CD4-positive, alpha-beta T cell treated with Interferon gamma for 1 hour (primary cell): ENCODE measurements around the gene SLC9A8.

Experiments used
- DNase-seq: peaks from one replicate; pipeline ENCODE4 v3.0.0-alpha.2; 2020

SLC9A8 gene

DNA sequence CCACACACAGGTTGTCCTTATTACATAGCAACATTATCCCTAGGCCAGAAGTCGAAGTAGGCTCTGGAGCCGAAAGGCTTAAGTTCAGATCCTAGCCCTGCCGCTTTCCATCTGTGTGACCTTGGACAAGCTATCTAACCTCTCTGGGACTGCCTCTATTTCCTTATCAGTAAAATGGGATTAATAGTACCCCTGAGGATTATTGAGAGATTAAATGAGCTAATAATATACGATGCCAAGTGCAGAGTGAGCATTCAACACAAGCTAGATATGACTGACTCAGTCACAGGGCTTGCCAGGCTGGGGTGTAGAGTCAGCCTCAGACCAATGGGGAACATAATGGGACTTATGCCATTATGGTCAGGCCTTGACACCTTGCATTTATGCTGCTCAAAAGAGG lies 111.6 kb downstream of the SLC9A8 start:
- no peak for DNase-seq

DNA sequence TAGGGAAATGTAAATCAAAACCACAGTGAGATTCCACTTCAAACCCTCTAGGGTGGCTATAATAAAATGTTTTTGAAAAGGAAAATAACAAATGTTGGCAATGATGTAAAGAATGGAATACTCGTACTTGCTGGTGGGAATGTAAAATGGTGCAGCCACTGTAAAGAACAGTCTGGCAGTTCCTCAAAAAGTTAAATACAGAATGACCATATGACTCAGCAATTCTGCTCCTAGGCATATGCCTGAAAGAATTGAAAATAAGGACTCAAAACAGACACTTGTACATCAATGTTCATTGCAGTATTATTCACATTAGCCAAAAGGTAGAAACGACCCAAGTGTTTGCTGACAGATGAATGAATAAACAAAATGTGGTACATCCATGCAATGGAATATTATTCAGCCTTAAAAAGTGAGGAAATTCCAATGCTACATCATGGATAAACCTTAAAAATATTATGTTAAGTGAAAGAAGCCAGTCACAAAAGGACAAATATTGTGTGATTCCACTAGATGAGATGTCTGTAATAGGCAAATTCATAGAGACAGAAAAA lies 113.3 kb downstream of the SLC9A8 start:
- no peak for DNase-seq

DNA sequence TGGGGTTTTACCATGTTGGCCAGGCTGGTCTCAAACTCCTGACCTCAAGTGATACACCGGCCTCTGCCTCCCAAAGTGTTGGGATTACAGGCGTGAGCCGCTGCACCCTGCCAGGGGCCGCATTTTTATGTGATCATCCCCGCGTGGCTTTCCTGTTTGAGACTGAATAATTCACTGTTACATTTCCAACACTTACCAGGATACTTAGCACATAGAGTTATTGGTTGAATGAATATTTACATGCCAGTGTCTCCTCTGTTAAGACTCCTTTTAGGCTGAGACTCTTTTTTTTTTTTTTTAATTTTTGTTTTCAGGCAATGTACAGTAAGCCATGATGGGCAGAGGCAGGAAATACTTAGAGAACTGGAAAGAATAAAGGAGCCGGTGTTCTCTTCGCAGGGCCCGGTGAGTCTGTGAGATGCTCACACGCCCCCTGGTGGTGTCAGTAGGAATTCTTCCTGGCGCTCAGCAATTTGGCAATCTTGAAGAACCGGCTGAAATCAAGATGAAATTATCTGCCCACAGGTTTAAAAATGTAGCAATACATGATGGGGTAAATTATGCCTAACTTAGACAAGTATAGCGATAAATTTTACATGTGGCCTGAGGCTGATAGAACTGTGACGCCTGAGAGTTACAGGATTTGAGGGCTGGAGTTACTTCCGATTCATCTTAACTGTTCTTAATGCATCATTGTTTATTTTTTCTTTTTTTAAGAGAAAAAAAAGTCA lies 115.9 kb downstream of the SLC9A8 start:
- peak; percentile 74 for DNase-seq

DNA sequence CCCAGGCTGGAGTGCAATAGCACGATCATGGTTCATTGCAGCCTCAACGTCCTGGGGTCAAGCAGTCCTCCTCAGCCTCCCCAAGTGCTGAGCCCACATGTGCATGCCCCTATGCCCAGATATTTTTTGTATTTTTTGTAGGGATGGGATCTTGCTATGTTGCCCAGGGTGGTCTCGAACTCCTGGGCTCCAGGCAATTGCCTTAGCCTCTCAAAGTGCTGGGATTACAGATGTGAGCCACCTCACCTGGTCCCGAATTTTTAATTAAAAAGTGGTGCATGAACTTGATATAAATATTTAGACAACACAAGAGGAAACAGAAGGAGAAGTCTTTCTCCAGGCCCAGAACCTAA lies 116.5 kb downstream of the SLC9A8 start:
- DNase-seq = no peak

DNA sequence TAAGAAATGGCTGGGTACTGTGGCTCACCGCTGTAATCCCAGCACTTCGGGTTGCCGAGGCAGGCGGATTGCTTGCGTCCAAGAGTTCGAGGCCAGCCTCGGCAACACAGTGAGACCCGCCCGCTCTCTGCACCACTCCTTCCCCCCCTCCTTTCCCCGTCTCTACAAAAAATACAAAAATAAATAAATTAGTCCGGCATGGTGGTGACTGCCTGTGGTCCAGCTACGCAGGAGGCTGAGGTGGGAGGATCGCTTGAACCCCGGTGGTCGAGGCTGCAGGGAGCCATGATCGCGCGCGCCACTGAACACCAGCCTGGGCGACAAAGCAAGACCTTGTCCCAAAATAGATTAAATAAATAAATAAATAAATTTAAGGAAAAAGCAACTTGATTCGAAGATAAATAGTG lies 123.1 kb downstream of the SLC9A8 start:
- DNase-seq = no peak

DNA sequence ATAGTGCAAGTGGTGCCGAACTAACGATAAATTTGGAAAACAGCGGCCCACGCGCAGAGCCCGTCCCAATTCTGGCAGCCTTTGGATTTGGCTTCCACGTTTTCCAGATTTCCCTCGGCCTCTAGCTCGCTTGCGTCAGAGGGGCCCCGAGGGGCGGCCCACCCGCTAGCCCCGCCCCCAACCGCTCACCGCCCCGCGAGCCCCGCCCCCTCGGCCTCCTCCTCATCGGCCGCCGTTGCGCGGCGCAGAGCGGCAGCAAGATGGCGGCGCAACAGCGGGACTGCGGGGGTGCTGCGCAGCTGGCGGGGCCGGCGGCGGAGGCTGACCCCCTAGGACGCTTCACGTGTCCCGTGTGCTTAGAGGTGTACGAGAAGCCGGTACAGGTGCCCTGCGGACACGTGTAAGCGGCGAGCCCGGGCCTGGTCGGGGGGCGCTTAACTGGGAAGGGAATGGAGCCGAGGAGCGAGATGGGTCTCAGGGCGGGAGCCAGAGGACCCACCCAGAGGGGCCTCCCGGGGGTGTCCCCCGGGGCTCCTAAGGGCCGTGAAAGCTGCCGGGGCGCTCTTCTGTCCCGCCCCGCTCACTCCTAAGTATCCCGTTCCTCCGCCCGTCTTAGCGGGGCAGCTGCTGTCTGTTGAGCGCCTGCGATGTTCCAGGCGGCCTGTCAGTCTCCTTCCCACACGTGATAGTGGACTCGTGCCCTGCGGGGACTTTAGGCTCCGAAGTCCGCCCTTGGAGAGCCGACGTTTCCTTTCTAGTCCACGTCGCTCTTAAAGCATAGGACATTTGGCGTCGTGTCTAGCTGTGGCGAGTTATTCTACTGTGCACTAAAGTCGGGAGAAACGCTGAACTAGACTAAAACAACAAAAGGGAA lies 123.8 kb downstream of the SLC9A8 start, which contains the start of gene RNF114:
RNF114 (plus strand) TSS at position 245 of the 874 bp plus-strand sequence; CDS start at position 261, 16 bp downstream.
- peak; percentile 90 for DNase-seq

DNA sequence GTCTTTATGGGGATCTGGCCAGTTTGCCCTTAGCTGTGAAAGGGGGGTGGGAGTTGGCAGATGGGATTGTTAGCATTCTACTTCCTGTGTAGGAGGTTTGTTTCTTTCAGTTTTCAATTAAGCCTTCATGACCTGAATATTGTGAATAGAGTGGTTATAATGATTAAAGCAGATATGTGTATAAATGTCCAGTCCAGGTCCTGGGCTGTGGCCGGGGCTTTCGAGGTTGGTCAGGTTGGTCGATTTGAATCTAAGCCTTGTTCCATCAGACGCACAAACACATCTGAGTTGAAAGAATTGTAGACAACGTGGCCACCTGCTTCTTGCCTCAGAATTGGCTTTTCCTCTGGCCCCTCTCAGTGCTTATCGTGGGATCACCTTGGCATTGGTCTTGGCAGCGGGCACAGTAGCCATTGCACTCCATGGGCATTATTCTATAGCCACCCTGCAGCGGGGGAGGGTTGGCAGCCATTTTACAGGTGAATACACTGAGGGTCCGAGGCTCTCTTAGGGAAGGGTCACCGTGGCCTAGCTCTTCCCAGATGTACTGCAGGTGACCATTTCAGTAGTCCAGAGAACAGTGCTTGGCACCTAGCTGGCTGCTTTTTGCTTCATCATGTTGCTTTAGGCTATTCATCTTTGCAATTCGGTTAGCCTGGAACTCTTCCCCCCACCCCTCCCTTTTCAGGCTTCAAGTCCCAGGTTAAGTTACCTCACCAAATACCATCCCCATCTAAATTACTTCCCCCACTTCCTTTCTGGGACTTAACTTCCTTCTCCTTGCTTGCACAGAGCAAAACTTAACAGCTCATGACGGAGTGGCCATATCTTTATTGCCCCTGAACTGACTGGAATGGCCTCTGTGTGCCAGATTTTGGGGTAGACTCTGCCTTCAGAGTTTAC lies 124.7 kb downstream of the SLC9A8 start:
- no peak for DNase-seq

DNA sequence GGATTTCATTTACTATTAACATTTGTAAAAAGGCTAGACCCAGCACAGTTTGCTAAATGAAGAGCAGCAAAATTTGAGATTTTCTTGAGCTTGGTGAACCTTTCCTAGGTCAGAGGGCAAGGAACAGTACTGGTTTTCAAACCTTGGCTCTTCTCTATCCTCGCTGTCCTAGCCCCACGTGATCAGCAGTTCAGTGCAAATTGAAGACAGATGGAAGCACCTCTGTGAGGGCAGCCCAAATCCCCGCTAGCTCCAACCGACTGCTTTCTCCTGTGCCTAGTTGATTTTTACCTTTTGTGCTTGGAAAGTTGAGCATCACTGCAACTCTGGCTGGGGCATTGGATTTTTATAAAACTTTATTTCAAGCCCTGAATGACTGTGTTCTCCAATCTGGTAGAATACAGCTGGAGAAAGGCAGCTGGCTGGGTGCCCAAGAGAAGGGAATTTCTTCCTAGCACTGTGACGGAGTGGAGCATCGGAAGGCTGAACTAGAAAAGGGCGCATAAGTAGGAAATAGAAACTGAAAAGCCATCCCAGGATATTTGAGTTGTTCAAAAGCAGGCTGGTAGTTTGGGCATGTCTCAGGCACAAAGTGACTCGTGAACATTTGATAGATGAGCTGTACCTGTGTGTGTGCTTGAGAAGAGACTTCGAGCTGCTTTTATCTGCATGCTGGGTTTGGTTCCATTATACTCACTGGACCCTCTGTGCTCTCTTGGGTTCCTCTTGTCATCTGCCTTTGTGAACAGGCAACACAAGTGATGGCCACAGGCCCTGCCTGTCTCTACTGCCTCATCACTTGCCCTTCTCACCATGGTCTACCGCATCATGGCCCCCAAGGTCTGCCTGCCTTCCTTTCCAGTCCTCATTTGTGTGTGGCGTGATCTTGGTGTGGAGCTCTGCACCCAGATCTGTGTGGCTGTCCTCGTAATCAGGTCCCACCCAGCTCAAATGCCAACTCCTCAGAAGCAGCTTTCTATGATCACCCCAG lies 125.8 kb downstream of the SLC9A8 start:
- DNase-seq = no peak

DNA sequence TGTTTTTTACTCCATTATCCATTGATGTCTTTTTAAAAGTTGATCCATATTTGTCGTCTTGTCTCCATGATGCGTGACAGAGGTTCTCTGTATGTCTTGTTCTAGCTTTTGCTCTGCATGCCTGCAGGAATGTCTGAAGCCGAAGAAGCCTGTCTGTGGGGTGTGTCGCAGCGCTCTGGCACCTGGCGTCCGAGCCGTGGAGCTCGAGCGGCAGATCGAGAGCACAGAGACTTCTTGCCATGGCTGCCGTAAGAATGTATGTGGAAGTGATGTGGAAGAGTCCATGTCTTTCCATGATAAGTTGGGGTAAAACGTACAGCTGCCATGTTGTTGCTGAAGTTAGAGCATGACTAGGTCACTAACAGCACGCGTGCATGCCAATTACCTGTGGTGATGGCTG lies 128.8 kb downstream of the SLC9A8 start:
- DNase-seq = no peak
